Fibroblast of lung (primary cell): Measurements from ENCODE around the gene LZTS2. TPM values are rescaled to one million over a fixed set of nuclear protein-coding genes. Genes with fewer than 3 reads are reported as not detected.

Experiments
- DNase-seq, 2 donors: peaks; one replicate each; pipeline versions ENCODE4 v3.0.0 to v3.0.0-alpha.2; 2010; ENCODE audit warnings: low read depth in 2 of 2
- H2AFZ ChIP-seq: 2 replicates; pipeline ENCODE4 v1.5.1; 2012; ENCODE audit warnings: low read length, control low read depth, inconsistent platforms
- H3K27ac ChIP-seq: 2 replicates; pipeline ENCODE4 v1.5.1; 2011; ENCODE audit warnings: low read length, control low read depth; ENCODE audit not compliant: insufficient read depth
- H3K27me3 ChIP-seq: 2 replicates; pipeline ENCODE4 v1.5.1; 2011; ENCODE audit warnings: mild to moderate bottlenecking, low read length; ENCODE audit not compliant: control insufficient read depth, insufficient read depth
- H3K36me3 ChIP-seq: 2 replicates; pipeline ENCODE4 v1.5.1; 2011; ENCODE audit warnings: low read length; ENCODE audit not compliant: control insufficient read depth, insufficient read depth
- H3K4me1 ChIP-seq: 2 replicates; pipeline ENCODE4 v1.5.1; 2011; ENCODE audit warnings: low read length; ENCODE audit not compliant: control insufficient read depth, insufficient read depth; ENCODE audit errors: extremely low read depth
- H3K4me2 ChIP-seq: 2 replicates; pipeline ENCODE4 v1.5.1; 2011; ENCODE audit warnings: low read length, control low read depth; ENCODE audit not compliant: insufficient read depth; ENCODE audit errors: extremely low read depth
- H3K4me3 ChIP-seq, 4 experiments: fragments of 200-600 bp in 1 of 4; sonication (generic) in 1 of 4; replicated peaks in 1 of 4; 2 replicates each; pipeline ENCODE4 v1.5.1; 2011 to 2016; ENCODE audit warnings: low read length in 4 of 4, low read depth in 3 of 4, mild to moderate bottlenecking in 3 of 4, control low read depth in 2 of 4, inconsistent platforms in 1 of 4, mixed read lengths in 1 of 4; ENCODE audit not compliant: insufficient read depth in 1 of 4; ENCODE audit errors: control extremely low read depth in 1 of 4
- H3K79me2 ChIP-seq: 2 replicates; pipeline ENCODE4 v1.5.1; 2012; ENCODE audit warnings: mild to moderate bottlenecking, low read length, inconsistent platforms; ENCODE audit not compliant: control insufficient read depth, insufficient read depth
- H3K9ac ChIP-seq: 2 replicates; pipeline ENCODE4 v1.5.1; 2011; ENCODE audit warnings: mild to moderate bottlenecking, low read length, control low read depth; ENCODE audit not compliant: insufficient read depth
- H3K9me3 ChIP-seq: 2 replicates; pipeline ENCODE4 v1.5.1; 2012; ENCODE audit warnings: low read depth, low read length; ENCODE audit not compliant: control insufficient read depth, insufficient read depth
- H4K20me1 ChIP-seq: 2 replicates; pipeline ENCODE4 v1.5.1; 2011; ENCODE audit warnings: low read length; ENCODE audit not compliant: control insufficient read depth, insufficient read depth; ENCODE audit errors: extremely low read depth
- EZH2 ChIP-seq: IDR thresholded peaks from 2 replicates; pipeline ENCODE4 v1.5.1; 2012; ENCODE audit warnings: low read length, control low read depth, mild to moderate bottlenecking; ENCODE audit errors: missing control alignments
- polyA plus RNA-seq, 2 donors: library from polyadenylated mRNA; depleted of rRNA in 1 of 2; stranded (reverse) in 1 of 2; unstranded in 1 of 2; fragments of >200 nt; gene quantifications; 2 replicates each; pipeline ENCODE4 v1.2.1, GENCODE V29; 2011 to 2012; ENCODE audit warnings: missing spikeins in 1 of 2
- total RNA-seq: library from RNA; depleted of rRNA; stranded (reverse); fragments of >200 nt; gene quantifications from 2 replicates; pipeline ENCODE4 v1.2.1, GENCODE V29; 2014
- TF ChIP-seq, protein P1 (sequence below), 2 donors: IDR thresholded peaks in 1 of 2; conservative IDR thresholded peaks in 1 of 2; 1 replicate in 1 of 2; 2 replicates in 1 of 2; pipeline ENCODE4 v1.5.1; 2011 to 2012; ENCODE audit warnings: low read length in 2 of 2, control low read depth in 1 of 2, inconsistent platforms in 1 of 2, low read depth in 1 of 2, mild to moderate bottlenecking in 1 of 2

Gene LZTS2
- total and polyA plus RNA-seq, 2 donors (not counting 1 experiment from before 2014, with no cell fraction given): 34.7 to 120 TPM

DNA sequence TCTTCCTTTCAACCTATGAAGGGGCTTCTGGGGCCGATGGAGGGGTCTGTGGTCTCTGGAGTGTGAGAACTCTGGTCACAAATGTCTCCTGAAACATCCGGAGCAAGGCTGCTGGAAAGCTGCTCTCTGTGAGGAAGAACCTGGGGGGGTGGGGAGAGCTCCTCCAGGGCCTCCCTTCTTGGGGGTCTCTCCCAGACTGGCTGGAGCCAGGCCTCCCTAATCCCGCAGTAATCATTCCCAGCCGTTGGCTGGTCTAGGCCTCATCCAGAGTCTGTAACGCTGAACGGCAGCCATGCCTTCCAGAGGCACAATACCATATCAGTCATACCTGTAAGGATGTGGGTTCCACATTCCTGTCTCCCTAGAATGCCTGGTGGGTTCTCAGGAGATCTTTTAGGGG lies 4.4 kb upstream of the LZTS2 start:
- no peak overlapping the region for H3K4me2 ChIP-seq
- H3K9ac ChIP-seq: no peak overlapping the region
- peaks cover 12% of the 10 kb centered on the region for H3K36me3 ChIP-seq
- no peaks in the 10 kb centered on the region for H4K20me1 ChIP-seq
- DNase-seq: no peak
- no peaks in the 10 kb centered on the region for H3K9me3 ChIP-seq
- peaks cover 8% of the 10 kb centered on the region for H3K79me2 ChIP-seq
- H3K4me3 ChIP-seq: no peak overlapping the region
- peaks cover 10% of the 10 kb centered on the region for H3K4me1 ChIP-seq
- TF ChIP-seq, protein P1, sequence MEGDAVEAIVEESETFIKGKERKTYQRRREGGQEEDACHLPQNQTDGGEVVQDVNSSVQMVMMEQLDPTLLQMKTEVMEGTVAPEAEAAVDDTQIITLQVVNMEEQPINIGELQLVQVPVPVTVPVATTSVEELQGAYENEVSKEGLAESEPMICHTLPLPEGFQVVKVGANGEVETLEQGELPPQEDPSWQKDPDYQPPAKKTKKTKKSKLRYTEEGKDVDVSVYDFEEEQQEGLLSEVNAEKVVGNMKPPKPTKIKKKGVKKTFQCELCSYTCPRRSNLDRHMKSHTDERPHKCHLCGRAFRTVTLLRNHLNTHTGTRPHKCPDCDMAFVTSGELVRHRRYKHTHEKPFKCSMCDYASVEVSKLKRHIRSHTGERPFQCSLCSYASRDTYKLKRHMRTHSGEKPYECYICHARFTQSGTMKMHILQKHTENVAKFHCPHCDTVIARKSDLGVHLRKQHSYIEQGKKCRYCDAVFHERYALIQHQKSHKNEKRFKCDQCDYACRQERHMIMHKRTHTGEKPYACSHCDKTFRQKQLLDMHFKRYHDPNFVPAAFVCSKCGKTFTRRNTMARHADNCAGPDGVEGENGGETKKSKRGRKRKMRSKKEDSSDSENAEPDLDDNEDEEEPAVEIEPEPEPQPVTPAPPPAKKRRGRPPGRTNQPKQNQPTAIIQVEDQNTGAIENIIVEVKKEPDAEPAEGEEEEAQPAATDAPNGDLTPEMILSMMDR (conservative IDR thresholded peaks at IDR 0.05 in 1 of 2, IDR thresholded peaks at IDR 0.05 in 1 of 2; ENCODE audit: low read depth in 1 of 2, low read length in 2 of 2): no peak
- TF ChIP-seq EZH2: no peak
- H2AFZ ChIP-seq: no peak overlapping the region
- no peaks in the 10 kb centered on the region for H3K27me3 ChIP-seq
- no peak overlapping the region for H3K27ac ChIP-seq

DNA sequence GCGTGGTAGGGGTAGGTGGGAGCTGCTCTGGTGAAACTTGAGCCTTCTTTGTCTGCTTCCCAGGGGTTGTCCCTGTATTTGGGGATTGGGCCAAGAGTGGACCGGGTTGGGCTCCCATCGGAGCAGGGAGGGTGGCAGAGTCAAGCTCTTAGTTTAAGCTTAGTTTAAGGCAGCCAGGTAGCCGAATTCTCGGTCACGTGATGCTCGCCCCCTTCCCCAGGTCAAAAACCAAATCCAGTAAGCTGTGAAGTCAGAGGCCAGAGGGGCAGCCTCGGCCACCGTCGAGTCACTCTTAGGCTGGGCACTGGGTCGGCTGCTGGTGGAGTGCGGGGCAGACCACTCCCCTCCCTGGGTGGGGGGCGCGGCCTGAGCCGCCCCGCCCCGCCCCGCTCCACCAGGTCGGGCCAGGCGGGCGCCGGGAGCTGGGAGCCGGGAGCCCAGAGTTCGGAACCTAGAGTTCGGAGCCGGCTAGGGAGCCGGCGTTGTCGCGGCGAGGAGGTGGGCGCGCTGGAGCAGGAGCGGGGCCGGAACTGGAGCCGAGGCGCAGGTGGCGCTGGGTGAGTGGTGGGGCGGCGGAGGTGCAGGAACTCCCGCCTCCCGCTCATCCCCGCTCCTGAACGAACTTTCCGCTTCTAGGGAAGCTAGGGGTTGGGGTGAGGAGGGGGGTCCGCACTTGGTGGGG lies 2.8 kb upstream of the LZTS2 start:
- DNase-seq: no peak
- no peaks in the 10 kb centered on the region for H3K27me3 ChIP-seq
- peak overlapping the region; percentile 99 for H3K4me2 ChIP-seq
- H3K4me1 ChIP-seq: peaks cover 19% of the 10 kb centered on the region
- peak overlapping the region; percentile 95 for H3K9ac ChIP-seq
- no peaks in the 10 kb centered on the region for H4K20me1 ChIP-seq
- H3K9me3 ChIP-seq: no peaks in the 10 kb centered on the region
- peak overlapping the region; percentile 96 for H3K27ac ChIP-seq
- peak overlapping the region; percentile 73 to 98 (median 84) for H3K4me3 ChIP-seq
- H3K79me2 ChIP-seq: peaks cover 19% of the 10 kb centered on the region
- H2AFZ ChIP-seq: peak overlapping the region; percentile 60
- H3K36me3 ChIP-seq: peaks cover 6% of the 10 kb centered on the region
- TF ChIP-seq EZH2: no peak
- TF ChIP-seq, protein P1 (conservative IDR thresholded peaks at IDR 0.05 in 1 of 2, IDR thresholded peaks at IDR 0.05 in 1 of 2; ENCODE audit: low read depth in 1 of 2, low read length in 2 of 2): no peak

DNA sequence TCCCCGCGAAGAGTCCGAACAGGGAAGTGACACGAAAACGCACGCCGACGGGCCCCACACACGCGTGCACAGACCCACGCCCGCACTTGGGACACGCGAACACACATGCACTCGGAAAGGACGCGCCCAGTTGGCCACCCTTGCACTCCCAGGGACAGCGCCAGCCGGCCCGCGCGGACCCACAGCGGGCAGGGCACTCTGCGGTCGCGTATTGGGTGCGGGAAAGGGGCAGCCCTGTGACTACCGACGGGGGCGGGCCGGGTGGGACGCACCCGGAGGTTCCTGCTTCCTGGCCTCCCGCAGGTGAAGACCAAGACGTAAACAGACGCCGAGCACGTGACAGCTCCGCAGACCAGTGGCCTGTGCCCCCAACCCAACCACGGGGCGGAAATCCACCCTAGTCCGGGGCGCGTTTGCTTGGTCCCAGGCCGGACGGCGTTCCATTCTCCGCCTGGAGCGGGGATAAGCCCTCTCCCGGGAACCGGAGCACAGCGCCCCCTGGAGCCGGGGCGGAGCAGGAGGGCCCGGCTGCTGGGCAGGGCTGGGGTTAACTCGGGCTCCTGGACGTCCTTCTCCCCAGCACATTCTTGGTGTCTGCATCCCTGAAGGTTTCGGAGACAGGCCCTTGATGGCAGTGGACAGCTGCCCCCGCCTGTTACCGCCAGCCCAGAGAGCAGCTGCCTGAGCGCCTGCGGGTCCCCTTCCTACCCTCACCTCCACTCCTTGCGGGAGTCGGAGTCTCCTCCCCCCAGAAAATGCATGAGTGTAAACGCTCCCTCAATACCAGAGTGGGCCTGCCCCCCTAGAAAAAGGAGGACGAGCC lies 2.0 kb upstream of the LZTS2 start:
- peak overlapping the region; percentile 95 for H3K9ac ChIP-seq
- peaks cover 26% of the 10 kb centered on the region for H3K4me1 ChIP-seq
- H3K27me3 ChIP-seq: no peaks in the 10 kb centered on the region
- H3K79me2 ChIP-seq: peaks cover 27% of the 10 kb centered on the region
- H3K4me3 ChIP-seq: peak overlapping the region; percentile 73 to 98 (median 84)
- no peaks in the 10 kb centered on the region for H4K20me1 ChIP-seq
- DNase-seq: peak; percentile 57 to 80
- H3K9me3 ChIP-seq: no peaks in the 10 kb centered on the region
- peaks cover 10% of the 10 kb centered on the region for H3K36me3 ChIP-seq
- no peak for TF ChIP-seq EZH2
- TF ChIP-seq, protein P1 (conservative IDR thresholded peaks at IDR 0.05 in 1 of 2, IDR thresholded peaks at IDR 0.05 in 1 of 2; ENCODE audit: low read depth in 1 of 2, low read length in 2 of 2): peak; percentile 73 to 81
- peak overlapping the region; percentile 60 for H2AFZ ChIP-seq
- H3K4me2 ChIP-seq: peak overlapping the region; percentile 99
- H3K27ac ChIP-seq: peak overlapping the region; percentile 96
